ENCODE results near the gene SYDE1. TPM values are rescaled to one million over a fixed set of nuclear protein-coding genes. Genes with fewer than 3 reads are reported as not detected.
"Not testable (repeated sequence)": the region's sequence is repeated elsewhere in the genome, so short reads cannot be mapped to it uniquely, and the experiment has no call there.

SYDE1 gene
- polyA plus RNA-seq, 1 donor: 7.9 TPM

DNA sequence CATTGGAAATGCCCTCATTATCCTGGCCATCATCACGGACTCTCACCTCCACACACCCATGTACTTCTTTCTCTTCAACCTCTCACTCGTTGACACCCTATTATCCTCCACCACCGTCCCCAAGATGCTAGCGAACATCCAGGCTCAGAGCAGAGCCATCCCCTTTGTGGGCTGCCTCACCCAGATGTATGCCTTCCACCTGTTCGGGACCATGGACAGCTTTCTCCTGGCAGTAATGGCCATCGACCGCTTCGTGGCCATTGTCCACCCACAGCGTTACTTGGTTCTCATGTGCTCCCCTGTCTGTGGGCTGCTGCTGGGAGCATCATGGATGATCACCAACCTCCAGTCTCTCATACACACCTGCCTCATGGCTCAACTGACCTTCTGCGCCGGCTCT is 20.0 kb upstream of the SYDE1 start:
- Histone ChIP-seq H3K27ac (ENCODE audit: low read length) (no peak overlapping the region), H3K4me3 (ENCODE audit: low read length) (no peak overlapping the region), H3K9me3 (ENCODE audit: control insufficient read depth, low read depth, low read length) (no peaks in the 10 kb centered on the region), H3K4me1 (ENCODE audit: control insufficient read depth, insufficient read depth, low read length) (no peaks in the 10 kb centered on the region), H3K36me3 (ENCODE audit: control insufficient read depth, insufficient read depth, low read length) (no peaks in the 10 kb centered on the region), H3K27me3 (ENCODE audit: control insufficient read depth, insufficient read depth, low read length) (no peaks in the 10 kb centered on the region)
- DNase-seq: no peak
- WGBS (ENCODE audit: insufficient coverage, low lambda C conversion rate): no CpG with 5 or more reads among the region's 11 CpGs

DNA sequence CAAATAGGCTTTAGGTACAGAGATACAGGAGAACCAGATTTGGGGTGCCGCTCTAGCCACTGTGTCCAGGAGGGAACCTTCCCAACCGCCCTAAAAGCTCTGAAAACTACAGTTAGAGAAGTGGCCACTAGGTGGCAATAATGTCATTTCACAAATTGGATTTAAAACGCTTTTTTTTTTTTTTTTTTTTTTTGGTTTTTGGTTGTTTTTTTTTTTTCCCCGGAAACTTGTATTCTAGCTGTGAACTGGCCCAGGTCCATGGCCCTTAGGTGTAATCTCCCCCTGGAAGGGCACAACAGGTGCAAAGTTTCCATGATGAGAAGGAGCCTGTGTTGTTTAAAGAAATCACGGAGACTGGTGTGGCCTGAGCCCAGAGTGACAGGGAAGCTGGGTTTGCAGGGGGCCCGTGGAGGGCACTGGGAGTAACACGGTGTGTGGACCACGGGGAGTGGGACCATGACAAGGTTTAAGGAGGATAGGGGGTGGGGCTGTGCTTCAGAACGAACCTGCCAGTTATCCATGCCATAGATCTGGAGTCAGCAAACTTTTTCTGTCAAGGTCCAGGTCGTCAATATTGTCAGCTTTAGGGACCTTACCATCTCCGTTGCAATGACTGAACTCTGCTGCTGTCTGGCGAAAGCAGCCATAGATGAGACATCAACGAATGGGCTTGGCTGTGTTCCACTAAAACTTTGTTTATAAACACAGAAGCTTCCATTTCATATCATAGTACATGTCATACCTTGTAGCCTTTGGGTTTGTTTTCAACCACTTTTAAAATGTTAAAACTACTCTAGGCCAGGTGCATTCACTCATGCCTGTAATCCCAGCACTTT is 15.1 kb upstream of the SYDE1 start:
- H3K9me3 ChIP-seq (ENCODE audit: control insufficient read depth, low read depth, low read length): no peaks in the 10 kb centered on the region
- no peaks in the 10 kb centered on the region for H3K4me1 ChIP-seq (ENCODE audit: control insufficient read depth, insufficient read depth, low read length)
- H3K27ac ChIP-seq (ENCODE audit: low read length): no peak overlapping the region
- no peaks in the 10 kb centered on the region for H3K36me3 ChIP-seq (ENCODE audit: control insufficient read depth, insufficient read depth, low read length)
- WGBS (ENCODE audit: insufficient coverage, low lambda C conversion rate): 0% methylated on average over 1 of the region's 13 CpGs
- H3K27me3 ChIP-seq (ENCODE audit: control insufficient read depth, insufficient read depth, low read length): no peaks in the 10 kb centered on the region
- DNase-seq: peak; percentile 42 to 45
- H3K4me3 ChIP-seq (ENCODE audit: low read length): no peak overlapping the region

DNA sequence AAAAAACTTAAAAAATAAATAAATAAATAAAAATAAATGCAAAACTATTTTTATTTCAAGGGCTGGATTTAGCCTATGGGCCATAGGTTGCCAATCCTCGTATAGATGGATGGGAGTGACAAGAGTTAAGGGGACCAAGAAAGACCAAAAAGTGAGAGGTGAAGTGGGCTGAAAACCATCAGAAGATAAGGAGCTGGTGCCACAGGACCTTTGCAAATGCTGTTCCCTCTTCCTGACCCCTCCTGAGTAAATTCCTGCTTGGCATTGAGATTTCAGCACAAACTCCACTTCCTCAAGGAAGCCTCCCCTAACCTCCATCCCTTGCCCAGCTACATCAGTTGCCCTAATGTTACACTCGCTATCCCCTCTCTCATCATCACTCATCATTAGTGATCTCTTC is 14.2 kb upstream of the SYDE1 start:
- DNase-seq: no peak
- H3K36me3 ChIP-seq (ENCODE audit: control insufficient read depth, insufficient read depth, low read length): no peaks in the 10 kb centered on the region
- H3K4me1 ChIP-seq (ENCODE audit: control insufficient read depth, insufficient read depth, low read length): no peaks in the 10 kb centered on the region
- 80% methylated on average over 1 of the region's 2 CpGs for WGBS (ENCODE audit: insufficient coverage, low lambda C conversion rate)
- H3K27me3 ChIP-seq (ENCODE audit: control insufficient read depth, insufficient read depth, low read length): no peaks in the 10 kb centered on the region
- H3K9me3 ChIP-seq (ENCODE audit: control insufficient read depth, low read depth, low read length): no peaks in the 10 kb centered on the region
- no peak overlapping the region for H3K4me3 ChIP-seq (ENCODE audit: low read length)
- no peak overlapping the region for H3K27ac ChIP-seq (ENCODE audit: low read length)

DNA sequence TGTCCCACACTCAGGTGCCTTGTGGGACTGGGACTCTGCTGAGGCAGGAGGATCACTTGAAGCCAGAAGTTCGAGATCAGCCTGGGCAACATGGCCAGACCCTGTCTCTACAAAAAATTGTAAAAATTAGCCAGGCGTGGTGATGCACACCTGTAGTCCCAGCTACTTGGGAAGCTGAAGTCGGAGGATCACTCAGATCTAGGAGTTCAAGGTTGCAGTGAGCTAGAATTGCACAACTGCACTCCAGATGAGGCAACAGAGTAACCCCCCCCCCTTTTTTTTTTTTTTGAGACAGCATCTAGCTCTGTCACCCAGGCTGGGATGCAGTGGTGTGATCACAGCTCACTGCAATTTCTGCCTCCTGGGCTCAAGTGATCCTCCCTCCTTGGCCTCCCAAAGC is 11.0 kb upstream of the SYDE1 start:
- Histone ChIP-seq H3K4me1 (ENCODE audit: control insufficient read depth, insufficient read depth, low read length) (no peaks in the 10 kb centered on the region), H3K27me3 (ENCODE audit: control insufficient read depth, insufficient read depth, low read length) (no peaks in the 10 kb centered on the region), H3K9me3 (ENCODE audit: control insufficient read depth, low read depth, low read length) (no peaks in the 10 kb centered on the region), H3K27ac (ENCODE audit: low read length) (no peak overlapping the region), H3K36me3 (ENCODE audit: control insufficient read depth, insufficient read depth, low read length) (no peaks in the 10 kb centered on the region), H3K4me3 (ENCODE audit: low read length) (no peak overlapping the region)
- DNase-seq: no peak
- no CpG with 5 or more reads among the region's 3 CpGs for WGBS (ENCODE audit: insufficient coverage, low lambda C conversion rate)

DNA sequence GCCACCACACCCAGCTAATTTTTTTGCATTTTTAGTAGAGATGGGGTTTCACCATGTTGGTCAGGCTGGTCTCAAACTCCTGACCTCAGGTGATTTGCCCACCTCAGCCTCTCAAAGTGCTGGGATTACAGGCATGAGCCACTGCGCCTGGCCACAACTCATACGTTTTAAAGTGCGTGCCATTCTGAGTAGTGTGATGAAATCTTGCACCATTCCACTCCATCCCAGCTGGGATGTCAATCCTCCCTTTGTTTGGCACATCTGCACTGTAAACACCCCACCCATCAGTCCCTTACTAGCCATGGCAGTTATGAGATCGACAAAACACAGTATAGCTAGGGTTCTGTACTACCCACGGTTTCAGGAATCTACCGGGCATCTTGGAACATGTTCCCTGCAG is 9.2 kb upstream of the SYDE1 start:
- not testable (repeated sequence) for H3K4me3 ChIP-seq (ENCODE audit: low read length); H3K27me3 ChIP-seq (ENCODE audit: control insufficient read depth, insufficient read depth, low read length); H3K27ac ChIP-seq (ENCODE audit: low read length); H3K9me3 ChIP-seq (ENCODE audit: control insufficient read depth, low read depth, low read length); DNase-seq; H3K36me3 ChIP-seq (ENCODE audit: control insufficient read depth, insufficient read depth, low read length); H3K4me1 ChIP-seq (ENCODE audit: control insufficient read depth, insufficient read depth, low read length)
- WGBS (ENCODE audit: insufficient coverage, low lambda C conversion rate): no CpG with 5 or more reads among the region's 6 CpGs

DNA sequence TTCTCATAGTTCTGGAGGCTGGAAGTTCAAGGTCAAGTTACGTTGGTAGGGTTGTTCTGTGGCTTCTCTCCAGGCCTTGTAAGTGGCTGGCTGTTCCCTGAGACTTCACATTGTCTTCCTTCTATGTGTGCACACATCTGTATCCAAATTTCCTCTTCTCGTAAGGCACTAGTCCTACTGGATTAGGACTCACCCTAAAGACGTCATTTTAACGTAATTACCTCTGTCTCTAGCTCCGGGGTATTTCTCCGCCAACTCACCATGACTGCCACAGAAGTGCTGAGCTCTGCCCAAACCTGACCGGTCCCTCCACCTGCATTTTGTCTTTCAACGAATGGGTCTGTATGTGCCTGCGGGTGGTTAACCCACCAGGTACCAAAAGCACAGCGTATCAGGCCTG is 8.7 kb upstream of the SYDE1 start:
- H3K36me3 ChIP-seq (ENCODE audit: control insufficient read depth, insufficient read depth, low read length): no peaks in the 10 kb centered on the region
- no peak overlapping the region for H3K4me3 ChIP-seq (ENCODE audit: low read length)
- H3K27ac ChIP-seq (ENCODE audit: low read length): no peak overlapping the region
- no peak for DNase-seq
- H3K9me3 ChIP-seq (ENCODE audit: control insufficient read depth, low read depth, low read length): peaks cover 4% of the 10 kb centered on the region
- WGBS (ENCODE audit: insufficient coverage, low lambda C conversion rate): 100% methylated on average over 1 of the region's 10 CpGs
- no peaks in the 10 kb centered on the region for H3K27me3 ChIP-seq (ENCODE audit: control insufficient read depth, insufficient read depth, low read length)
- no peaks in the 10 kb centered on the region for H3K4me1 ChIP-seq (ENCODE audit: control insufficient read depth, insufficient read depth, low read length)

DNA sequence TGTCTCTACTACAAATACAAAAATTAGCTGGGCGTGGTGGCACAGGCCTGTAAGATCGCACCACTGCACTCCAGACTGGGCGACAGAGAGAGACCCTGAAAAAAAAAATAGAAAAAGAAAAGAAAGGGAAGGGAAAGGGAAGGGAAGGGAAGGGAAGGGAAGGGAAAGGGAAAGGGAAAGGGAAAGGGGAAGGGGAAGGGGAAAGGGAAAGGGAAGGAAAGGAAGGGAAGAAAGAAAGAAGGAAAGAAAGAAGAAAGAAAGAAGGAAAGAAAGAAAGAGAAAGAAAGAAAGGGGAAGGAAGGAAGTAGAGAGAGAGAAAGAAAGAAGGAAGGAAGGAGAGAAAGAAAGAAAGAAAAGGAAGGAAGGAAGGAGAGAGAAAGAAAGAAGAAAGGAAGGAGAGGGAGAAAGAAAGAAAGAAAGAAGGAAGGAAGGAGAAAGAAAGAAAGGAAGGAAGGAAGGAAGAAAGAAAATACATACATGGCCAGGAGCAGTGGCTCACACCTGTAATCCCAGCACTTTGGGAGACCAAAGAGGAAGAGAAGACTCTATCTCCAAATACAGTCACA is 8.1 kb upstream of the SYDE1 start:
- 80% methylated on average over 1 of the region's 3 CpGs for WGBS (ENCODE audit: insufficient coverage, low lambda C conversion rate)
- H3K36me3 ChIP-seq (ENCODE audit: control insufficient read depth, insufficient read depth, low read length): no peaks in the 10 kb centered on the region
- no peaks in the 10 kb centered on the region for H3K27me3 ChIP-seq (ENCODE audit: control insufficient read depth, insufficient read depth, low read length)
- H3K9me3 ChIP-seq (ENCODE audit: control insufficient read depth, low read depth, low read length): peaks cover 10% of the 10 kb centered on the region
- no peaks in the 10 kb centered on the region for H3K4me1 ChIP-seq (ENCODE audit: control insufficient read depth, insufficient read depth, low read length)
- no peak for DNase-seq
- H3K4me3 ChIP-seq (ENCODE audit: low read length): no peak overlapping the region
- H3K27ac ChIP-seq (ENCODE audit: low read length): no peak overlapping the region

DNA sequence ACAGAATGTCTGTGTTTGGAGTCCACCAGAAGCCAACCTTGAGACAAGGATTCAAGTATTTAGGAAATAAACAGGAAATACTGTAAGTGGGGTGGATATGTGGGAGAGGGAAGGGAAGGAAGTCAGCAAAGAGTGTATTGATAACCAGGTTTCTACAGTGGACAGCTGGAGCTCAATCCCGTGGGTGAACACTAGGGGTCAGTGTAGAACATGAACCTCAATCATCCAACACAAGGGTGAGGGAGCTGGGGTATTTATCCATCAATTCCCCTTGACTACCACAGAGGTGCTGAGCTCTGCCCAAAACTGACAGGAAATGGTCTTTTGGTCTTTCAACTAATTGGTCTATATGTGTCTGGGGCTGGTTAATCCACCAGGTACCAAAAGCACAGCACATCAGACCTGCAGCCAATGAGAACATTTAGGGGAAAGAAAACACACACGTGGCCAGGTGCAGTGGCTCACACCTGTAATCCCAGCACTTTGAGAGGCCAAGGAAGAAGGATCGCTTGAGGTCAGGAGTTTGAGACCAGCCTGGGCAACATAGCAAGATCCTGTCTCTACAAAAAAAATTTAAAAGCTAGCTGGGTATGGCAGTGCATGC is 5.6 kb upstream of the SYDE1 start:
- DNase-seq: no peak
- no peaks in the 10 kb centered on the region for H3K36me3 ChIP-seq (ENCODE audit: control insufficient read depth, insufficient read depth, low read length)
- no peak overlapping the region for H3K4me3 ChIP-seq (ENCODE audit: low read length)
- H3K9me3 ChIP-seq (ENCODE audit: control insufficient read depth, low read depth, low read length): peaks cover 12% of the 10 kb centered on the region
- peaks cover 6% of the 10 kb centered on the region for H3K27me3 ChIP-seq (ENCODE audit: control insufficient read depth, insufficient read depth, low read length)
- no CpG with 5 or more reads among the region's 3 CpGs for WGBS (ENCODE audit: insufficient coverage, low lambda C conversion rate)
- no peak overlapping the region for H3K27ac ChIP-seq (ENCODE audit: low read length)
- no peaks in the 10 kb centered on the region for H3K4me1 ChIP-seq (ENCODE audit: control insufficient read depth, insufficient read depth, low read length)

DNA sequence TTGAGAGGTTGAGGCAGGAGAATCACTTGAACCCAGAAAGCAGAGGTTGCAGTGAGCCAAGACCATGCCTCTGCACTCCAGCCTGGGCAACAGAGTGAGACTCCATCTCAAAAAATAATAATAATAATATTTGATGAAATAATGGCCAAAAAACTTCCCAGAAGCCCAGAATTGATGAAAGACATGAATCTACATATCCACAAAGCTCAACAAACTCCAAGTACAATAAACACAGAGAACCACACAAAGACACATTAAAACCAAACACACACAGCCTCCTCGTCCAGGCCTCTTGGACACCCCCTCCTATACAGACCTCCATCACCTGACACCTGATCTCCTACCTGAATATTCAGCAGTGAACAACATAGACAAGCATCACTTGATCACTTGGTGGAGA is 3.2 kb upstream of the SYDE1 start:
- no peak overlapping the region for H3K4me3 ChIP-seq (ENCODE audit: low read length)
- H3K9me3 ChIP-seq (ENCODE audit: control insufficient read depth, low read depth, low read length): peaks cover 12% of the 10 kb centered on the region
- H3K4me1 ChIP-seq (ENCODE audit: control insufficient read depth, insufficient read depth, low read length): no peaks in the 10 kb centered on the region
- H3K27me3 ChIP-seq (ENCODE audit: control insufficient read depth, insufficient read depth, low read length): peaks cover 27% of the 10 kb centered on the region
- WGBS (ENCODE audit: insufficient coverage, low lambda C conversion rate): no CpG with 5 or more reads among the region's 1 CpG
- H3K36me3 ChIP-seq (ENCODE audit: control insufficient read depth, insufficient read depth, low read length): no peaks in the 10 kb centered on the region
- no peak for DNase-seq
- no peak overlapping the region for H3K27ac ChIP-seq (ENCODE audit: low read length)

DNA sequence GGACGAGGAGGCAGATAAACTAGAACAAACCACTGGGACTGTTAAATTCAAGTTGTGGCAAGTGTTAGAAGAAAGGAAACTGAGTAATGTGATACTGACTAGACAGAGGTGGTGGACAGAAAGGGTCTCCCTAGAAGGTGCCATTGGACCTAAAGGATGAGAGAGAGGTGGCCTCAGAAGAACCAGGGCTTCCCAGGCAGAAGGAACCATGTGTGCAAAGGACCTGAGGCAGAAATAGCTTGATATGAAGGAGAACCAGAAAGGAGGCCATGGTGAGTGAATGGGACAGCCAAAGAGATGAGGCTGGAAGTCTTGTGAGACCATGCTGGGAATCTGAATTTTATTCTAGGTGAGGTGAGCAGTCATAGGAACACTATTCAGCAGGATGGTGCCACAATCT is 2.8 kb upstream of the SYDE1 start:
- Histone ChIP-seq H3K27me3 (ENCODE audit: control insufficient read depth, insufficient read depth, low read length) (peaks cover 27% of the 10 kb centered on the region), H3K27ac (ENCODE audit: low read length) (no peak overlapping the region), H3K4me3 (ENCODE audit: low read length) (no peak overlapping the region), H3K9me3 (ENCODE audit: control insufficient read depth, low read depth, low read length) (peaks cover 12% of the 10 kb centered on the region), H3K36me3 (ENCODE audit: control insufficient read depth, insufficient read depth, low read length) (no peaks in the 10 kb centered on the region), H3K4me1 (ENCODE audit: control insufficient read depth, insufficient read depth, low read length) (no peaks in the 10 kb centered on the region)
- DNase-seq: no peak
- no CpG with 5 or more reads among the region's 1 CpG for WGBS (ENCODE audit: insufficient coverage, low lambda C conversion rate)

All from large intestine (tissue), 3 donors.